H9 (cell line): ENCODE results near the gene FAM81A. TPM values are rescaled to one million over a fixed set of nuclear protein-coding genes. Genes with fewer than 3 reads are reported as not detected.

Experiments used
- DNase-seq: peaks from one replicate; pipeline ENCODE4 v3.0.0-alpha.2; 2017
- H2AFZ ChIP-seq: one replicate; pipeline ENCODE4 v1.6.1; 2013; ENCODE audit warnings: mild to moderate bottlenecking, low read length, control low read depth, moderate library complexity
- H2AK5ac ChIP-seq: 2 replicates; pipeline ENCODE4 v1.6.1; 2013; ENCODE audit warnings: low read length, control low read depth, mixed read lengths; ENCODE audit not compliant: insufficient read length
- H2BK120ac ChIP-seq: one replicate; pipeline ENCODE4 v1.6.1; 2013; ENCODE audit warnings: low read depth, mild to moderate bottlenecking, low read length, control low read depth, inconsistent platforms; ENCODE audit not compliant: poor library complexity, severe bottlenecking
- H2BK12ac ChIP-seq: 2 replicates; pipeline ENCODE4 v1.6.1; 2013; ENCODE audit warnings: low read length, control low read depth, mixed read lengths, low read depth; ENCODE audit not compliant: insufficient read length
- H2BK15ac ChIP-seq: 2 replicates; pipeline ENCODE4 v1.6.1; 2013; ENCODE audit warnings: low read depth, low read length, control low read depth
- H2BK20ac ChIP-seq: one replicate; pipeline ENCODE4 v1.6.1; 2013; ENCODE audit warnings: low read depth, mild to moderate bottlenecking, low read length, control low read depth, inconsistent platforms; ENCODE audit not compliant: poor library complexity, severe bottlenecking
- H2BK5ac ChIP-seq: 2 replicates; pipeline ENCODE4 v1.6.1; 2013; ENCODE audit warnings: low read length, control low read depth, mixed read lengths; ENCODE audit not compliant: insufficient read length
- H3K14ac ChIP-seq: 2 replicates; pipeline ENCODE4 v1.6.1; 2013; ENCODE audit warnings: low read length, control low read depth; ENCODE audit not compliant: insufficient read depth
- H3K18ac ChIP-seq: 2 replicates; pipeline ENCODE4 v1.6.1; 2013; ENCODE audit warnings: low read depth, mild to moderate bottlenecking, mixed read lengths, low read length, control low read depth; ENCODE audit not compliant: insufficient read length
- H3K23ac ChIP-seq: 2 replicates; pipeline ENCODE4 v1.6.1; 2013; ENCODE audit warnings: low read length, control low read depth, mixed read lengths, low read depth; ENCODE audit not compliant: insufficient read length
- H3K23me2 ChIP-seq: 2 replicates; pipeline ENCODE4 v1.6.1; 2013; ENCODE audit warnings: low read depth, mild to moderate bottlenecking, mixed read lengths, low read length, control low read depth; ENCODE audit not compliant: insufficient read length, poor library complexity, severe bottlenecking
- H3K27ac ChIP-seq: 2 replicates; pipeline ENCODE4 v1.5.1; 2013; ENCODE audit warnings: low read length, control low read depth, mixed read lengths, low read depth; ENCODE audit not compliant: insufficient read length
- H3K27me3 ChIP-seq: 2 replicates; pipeline ENCODE4 v1.6.1; 2013; ENCODE audit warnings: low read length, control low read depth, inconsistent platforms; ENCODE audit not compliant: insufficient read depth
- H3K4ac ChIP-seq: 2 replicates; pipeline ENCODE4 v1.6.1; 2013; ENCODE audit warnings: low read depth, mild to moderate bottlenecking, control low read depth, inconsistent platforms, low read length, moderate library complexity
- H3K4me1 ChIP-seq: 2 replicates; pipeline ENCODE4 v1.6.1; 2013; ENCODE audit warnings: low read length, control low read depth, inconsistent platforms; ENCODE audit not compliant: insufficient read depth
- H3K4me2 ChIP-seq: 2 replicates; pipeline ENCODE4 v1.6.1; 2013; ENCODE audit warnings: low read length, control low read depth, mixed read lengths; ENCODE audit not compliant: insufficient read length, insufficient read depth
- H3K56ac ChIP-seq: 2 replicates; pipeline ENCODE4 v1.6.1; 2013; ENCODE audit warnings: low read depth, mild to moderate bottlenecking, mixed read lengths, low read length, control low read depth; ENCODE audit not compliant: insufficient read length
- H3K79me1 ChIP-seq: 2 replicates; pipeline ENCODE4 v1.6.1; 2013; ENCODE audit warnings: low read depth, mild to moderate bottlenecking, moderate library complexity, low read length, control low read depth, inconsistent platforms; ENCODE audit not compliant: insufficient read depth, poor library complexity, severe bottlenecking
- H3K79me2 ChIP-seq: 2 replicates; pipeline ENCODE4 v1.6.1; 2013; ENCODE audit warnings: low read length, control low read depth, inconsistent platforms; ENCODE audit not compliant: insufficient read depth
- H3K9ac ChIP-seq: 2 replicates; pipeline ENCODE4 v1.6.1; 2013; ENCODE audit warnings: low read length, control low read depth, mixed read lengths; ENCODE audit not compliant: insufficient read length; ENCODE audit errors: extremely low read depth
- H3K9me3 ChIP-seq: one replicate; pipeline ENCODE4 v1.6.1; 2013; ENCODE audit warnings: low read depth, low read length, inconsistent platforms; ENCODE audit not compliant: control insufficient read depth
- H3T11ph ChIP-seq: one replicate; pipeline ENCODE4 v1.6.1; 2013; ENCODE audit warnings: mild to moderate bottlenecking, low read length, control low read depth, inconsistent platforms
- H4K20me1 ChIP-seq: one replicate; pipeline ENCODE4 v1.6.1; 2013; ENCODE audit not compliant: control insufficient read depth, insufficient read length, insufficient read depth
- H4K5ac ChIP-seq: 2 replicates; pipeline ENCODE4 v1.6.1; 2013; ENCODE audit warnings: low read depth, mild to moderate bottlenecking, mixed read lengths, low read length, control low read depth; ENCODE audit not compliant: insufficient read length
- H4K8ac ChIP-seq: replicated peaks from 2 replicates; pipeline ENCODE4 v1.6.1; 2013; ENCODE audit warnings: low read length, control low read depth, mixed read lengths, low read depth; ENCODE audit not compliant: insufficient read length
- H4K91ac ChIP-seq: 2 replicates; pipeline ENCODE4 v1.6.1; 2013; ENCODE audit warnings: low read depth, mild to moderate bottlenecking, moderate library complexity, mixed read lengths, low read length, control low read depth; ENCODE audit not compliant: insufficient read length
- H3K27ac Mint-ChIP-seq, 3 experiments: 2 replicates in 2 of 3; 3 replicates in 1 of 3; pipeline ENCODE4 v1.8.0; 2020 to 2021; ENCODE audit warnings: mixed read lengths in 3 of 3, mild to moderate bottlenecking in 1 of 3, moderate library complexity in 1 of 3
- H3K27me3 Mint-ChIP-seq: 2 replicates; pipeline ENCODE4 v1.8.0; 2021; ENCODE audit warnings: low read depth, mild to moderate bottlenecking, moderate library complexity, mixed read lengths
- H3K36me3 Mint-ChIP-seq, 3 experiments: 2 replicates in 2 of 3; 3 replicates in 1 of 3; pipeline ENCODE4 v1.8.0; 2020 to 2021; ENCODE audit warnings: low read depth in 3 of 3, mixed read lengths in 3 of 3; ENCODE audit not compliant: insufficient read depth in 1 of 3
- H3K4me1 Mint-ChIP-seq, 2 experiments: 2 replicates each; pipeline ENCODE4 v1.8.0; 2020; ENCODE audit warnings: mixed read lengths in 2 of 2
- H3K4me3 Mint-ChIP-seq, 2 experiments: 2 replicates in 1 of 2; 3 replicates in 1 of 2; pipeline ENCODE4 v1.8.0; 2020 to 2021; ENCODE audit warnings: mild to moderate bottlenecking in 2 of 2, mixed read lengths in 2 of 2, moderate library complexity in 1 of 2
- H3K9me3 Mint-ChIP-seq, 2 experiments: 2 replicates in 1 of 2; 3 replicates in 1 of 2; pipeline ENCODE4 v1.8.0; 2020; ENCODE audit warnings: mild to moderate bottlenecking in 2 of 2, mixed read lengths in 2 of 2, moderate library complexity in 1 of 2
- CTCF ChIP-seq: fragments of 200-600 bp; sonication (generic); conservative IDR thresholded peaks from 3 replicates; pipeline ENCODE4 v1.8.0; 2021; ENCODE audit warnings: antibody characterized with exemption, mild to moderate bottlenecking
- WGBS: extraction: QIAGEN DNeasy Blood & Tissue Kit; methylation state at CpG from one replicate; pipeline ENCODE4 v1.1.7; 2013; ENCODE audit warnings: missing lambda C conversion rate, low lambda C conversion rate, mixed read lengths; ENCODE audit not compliant: insufficient read length; ENCODE audit errors: extremely low coverage; 5-methylcytosine and 5-hydroxymethylcytosine counted together
- total RNA-seq: library from RNA; stranded (reverse); gene quantifications from 2 replicates; pipeline ENCODE4 v1.2.1, GENCODE V29; 2021

FAM81A gene
- total RNA-seq, 1 experiment from 2014 or later = 1.7 TPM

GRCh38 chr15:59446232-59446957, 8.4 kb downstream of the FAM81A start:
- Histone ChIP-seq H3K23me2 (no peaks in the 10 kb centered on the region), H3K56ac (no peak overlapping the region), H3K23ac (no peak overlapping the region), H3K79me1 (no peaks in the 10 kb centered on the region), H2BK15ac (no peak overlapping the region), H4K20me1 (no peaks in the 10 kb centered on the region), H3K4me1 (no peaks in the 10 kb centered on the region; the same call in 1 of the 2 replicates), H3K14ac (no peak overlapping the region), H2BK12ac (no peak overlapping the region), H3K27ac (no peak overlapping the region), H4K5ac (no peak overlapping the region), H3K27me3 (no peaks in the 10 kb centered on the region), H4K8ac (no peak overlapping the region), H3K9ac (no peak overlapping the region), H3K4ac (no peak overlapping the region), H2AK5ac (no peak overlapping the region), H2BK120ac (no peak overlapping the region), H2BK20ac (no peak overlapping the region), H3K9me3 (no peaks in the 10 kb centered on the region), H3K79me2 (no peaks in the 10 kb centered on the region), H3K18ac (no peak overlapping the region), H3T11ph (no peak overlapping the region), H4K91ac (no peak overlapping the region), H2AFZ (no peak overlapping the region), H3K4me2 (no peak overlapping the region), H2BK5ac (no peak overlapping the region)
- Mint-ChIP-seq H3K36me3 (no peaks in the 10 kb centered on the region), H3K27ac (no peak overlapping the region), H3K4me3 (no peak overlapping the region), H3K27me3 (peaks cover 4% of the 10 kb centered on the region), H3K4me1 (peaks cover 11 to 20% of the 10 kb centered on the region in 2 experiments), H3K9me3 (no peaks in the 10 kb centered on the region)
- no peak for TF ChIP-seq CTCF
- no peak for DNase-seq
- no CpG with 5 or more reads among the region's 3 CpGs for WGBS
